Measurements from ENCODE around the gene DNASE1L1.
A peak's percentile ranks its signal among the peaks of the same experiment; 100 is the strongest.

DNASE1L1 gene

GRCh38 chrX:154372612-154373022 lies 36.4 kb downstream of the DNASE1L1 start (continued):
- TF ChIP-seq, protein P1, sequence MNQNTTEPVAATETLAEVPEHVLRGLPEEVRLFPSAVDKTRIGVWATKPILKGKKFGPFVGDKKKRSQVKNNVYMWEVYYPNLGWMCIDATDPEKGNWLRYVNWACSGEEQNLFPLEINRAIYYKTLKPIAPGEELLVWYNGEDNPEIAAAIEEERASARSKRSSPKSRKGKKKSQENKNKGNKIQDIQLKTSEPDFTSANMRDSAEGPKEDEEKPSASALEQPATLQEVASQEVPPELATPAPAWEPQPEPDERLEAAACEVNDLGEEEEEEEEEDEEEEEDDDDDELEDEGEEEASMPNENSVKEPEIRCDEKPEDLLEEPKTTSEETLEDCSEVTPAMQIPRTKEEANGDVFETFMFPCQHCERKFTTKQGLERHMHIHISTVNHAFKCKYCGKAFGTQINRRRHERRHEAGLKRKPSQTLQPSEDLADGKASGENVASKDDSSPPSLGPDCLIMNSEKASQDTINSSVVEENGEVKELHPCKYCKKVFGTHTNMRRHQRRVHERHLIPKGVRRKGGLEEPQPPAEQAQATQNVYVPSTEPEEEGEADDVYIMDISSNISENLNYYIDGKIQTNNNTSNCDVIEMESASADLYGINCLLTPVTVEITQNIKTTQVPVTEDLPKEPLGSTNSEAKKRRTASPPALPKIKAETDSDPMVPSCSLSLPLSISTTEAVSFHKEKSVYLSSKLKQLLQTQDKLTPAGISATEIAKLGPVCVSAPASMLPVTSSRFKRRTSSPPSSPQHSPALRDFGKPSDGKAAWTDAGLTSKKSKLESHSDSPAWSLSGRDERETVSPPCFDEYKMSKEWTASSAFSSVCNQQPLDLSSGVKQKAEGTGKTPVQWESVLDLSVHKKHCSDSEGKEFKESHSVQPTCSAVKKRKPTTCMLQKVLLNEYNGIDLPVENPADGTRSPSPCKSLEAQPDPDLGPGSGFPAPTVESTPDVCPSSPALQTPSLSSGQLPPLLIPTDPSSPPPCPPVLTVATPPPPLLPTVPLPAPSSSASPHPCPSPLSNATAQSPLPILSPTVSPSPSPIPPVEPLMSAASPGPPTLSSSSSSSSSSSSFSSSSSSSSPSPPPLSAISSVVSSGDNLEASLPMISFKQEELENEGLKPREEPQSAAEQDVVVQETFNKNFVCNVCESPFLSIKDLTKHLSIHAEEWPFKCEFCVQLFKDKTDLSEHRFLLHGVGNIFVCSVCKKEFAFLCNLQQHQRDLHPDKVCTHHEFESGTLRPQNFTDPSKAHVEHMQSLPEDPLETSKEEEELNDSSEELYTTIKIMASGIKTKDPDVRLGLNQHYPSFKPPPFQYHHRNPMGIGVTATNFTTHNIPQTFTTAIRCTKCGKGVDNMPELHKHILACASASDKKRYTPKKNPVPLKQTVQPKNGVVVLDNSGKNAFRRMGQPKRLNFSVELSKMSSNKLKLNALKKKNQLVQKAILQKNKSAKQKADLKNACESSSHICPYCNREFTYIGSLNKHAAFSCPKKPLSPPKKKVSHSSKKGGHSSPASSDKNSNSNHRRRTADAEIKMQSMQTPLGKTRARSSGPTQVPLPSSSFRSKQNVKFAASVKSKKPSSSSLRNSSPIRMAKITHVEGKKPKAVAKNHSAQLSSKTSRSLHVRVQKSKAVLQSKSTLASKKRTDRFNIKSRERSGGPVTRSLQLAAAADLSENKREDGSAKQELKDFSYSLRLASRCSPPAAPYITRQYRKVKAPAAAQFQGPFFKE (tag by site-specific recombination; IDR thresholded peaks at IDR 0.05; ENCODE audit: borderline replicate concordance), result no peak

GRCh38 chrX:154371789-154372300 lies 37.2 kb downstream of the DNASE1L1 start:
- CTCF ChIA-PET, result no interaction called here
- Histone ChIP-seq H3K4me1 (ENCODE audit: control insufficient read depth, insufficient read depth, low read length) (peaks cover 16% of the 10 kb centered on the region), H3K9me3 (ENCODE audit: control insufficient read depth, insufficient read depth, low read depth, low read length) (no peaks in the 10 kb centered on the region), H3K27ac (ENCODE audit: extremely low read depth, low read depth, low read length) (peak overlapping the region; percentile 62; the same call in 1 of the 2 replicates), H3K36me3 (ENCODE audit: control insufficient read depth in 2 of 2, insufficient read depth in 1 of 2, low read length in 2 of 2) (peaks cover 0 to 29% of the 10 kb centered on the region in 2 experiments; a peak in 1 of 3 replicates), H3K4me3 (ENCODE audit: low read depth, low read length) (peak overlapping the region; percentile 48)
- POLR2A ChIA-PET, result no interaction called here
- TF ChIP-seq, protein P2, sequence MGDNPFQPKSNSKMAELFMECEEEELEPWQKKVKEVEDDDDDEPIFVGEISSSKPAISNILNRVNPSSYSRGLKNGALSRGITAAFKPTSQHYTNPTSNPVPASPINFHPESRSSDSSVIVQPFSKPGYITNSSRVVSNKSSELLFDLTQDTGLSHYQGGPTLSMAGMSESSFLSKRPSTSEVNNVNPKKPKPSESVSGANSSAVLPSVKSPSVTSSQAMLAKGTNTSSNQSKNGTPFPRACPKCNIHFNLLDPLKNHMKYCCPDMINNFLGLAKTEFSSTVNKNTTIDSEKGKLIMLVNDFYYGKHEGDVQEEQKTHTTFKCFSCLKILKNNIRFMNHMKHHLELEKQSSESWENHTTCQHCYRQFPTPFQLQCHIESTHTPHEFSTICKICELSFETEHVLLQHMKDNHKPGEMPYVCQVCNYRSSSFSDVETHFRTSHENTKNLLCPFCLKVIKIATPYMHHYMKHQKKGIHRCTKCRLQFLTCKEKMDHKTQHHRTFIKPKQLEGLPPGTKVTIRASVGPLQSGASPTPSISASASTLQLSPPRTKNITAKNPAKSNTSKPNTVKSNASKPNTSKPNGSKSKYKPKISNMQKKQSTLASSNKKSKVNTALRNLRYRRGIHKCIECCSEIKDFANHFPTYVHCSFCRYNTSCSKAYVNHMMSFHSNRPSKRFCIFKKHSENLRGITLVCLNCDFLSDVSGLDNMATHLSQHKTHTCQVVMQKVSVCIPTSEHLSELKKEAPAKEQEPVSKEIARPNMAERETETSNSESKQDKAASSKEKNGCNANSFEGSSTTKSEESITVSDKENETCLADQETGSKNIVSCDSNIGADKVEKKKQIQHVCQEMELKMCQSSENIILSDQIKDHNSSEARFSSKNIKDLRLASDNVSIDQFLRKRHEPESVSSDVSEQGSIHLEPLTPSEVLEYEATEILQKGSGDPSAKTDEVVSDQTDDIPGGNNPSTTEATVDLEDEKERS (tag by site-specific recombination; IDR thresholded peaks at IDR 0.05), result no peak
- peak; percentile 89 for TF ChIP-seq ZNF335 (tag by site-specific recombination; conservative IDR thresholded peaks at IDR 0.05)
- no peak for TF ChIP-seq IKZF3 (tag by site-specific recombination; IDR thresholded peaks at IDR 0.05)
- no peak for TF ChIP-seq ZNF670 (tag by site-specific recombination; IDR thresholded peaks at IDR 0.05; ENCODE audit: low read depth)
- TF ChIP-seq ZFHX2 (tag by site-specific recombination; conservative IDR thresholded peaks at IDR 0.05), result peak; percentile 92
- TF ChIP-seq GLIS2 (tag by site-specific recombination; IDR thresholded peaks at IDR 0.05), result peak; percentile 63
- no peak for TF ChIP-seq YY2 (tag by site-specific recombination; IDR thresholded peaks at IDR 0.05)
- no peak for TF ChIP-seq ZNF112 (tag by site-specific recombination; IDR thresholded peaks at IDR 0.05)
- TF ChIP-seq ZNF140 (tag by site-specific recombination; IDR thresholded peaks at IDR 0.05), result no peak
- no peak for TF ChIP-seq ZNF48 (tag by site-specific recombination; IDR thresholded peaks at IDR 0.05)
- TF ChIP-seq ZNF175 (tag by site-specific recombination; IDR thresholded peaks at IDR 0.05), result no peak
- no peak for TF ChIP-seq ZNF530 (tag by site-specific recombination; IDR thresholded peaks at IDR 0.05; ENCODE audit: low read depth)
- TF ChIP-seq ZBTB17 (tag by site-specific recombination; IDR thresholded peaks at IDR 0.05), result no peak
- no peak for TF ChIP-seq ZNF211 (tag by site-specific recombination; IDR thresholded peaks at IDR 0.05; ENCODE audit: low read depth)
- TF ChIP-seq RBAK (tag by site-specific recombination; IDR thresholded peaks at IDR 0.05), result no peak
- peak; percentile 96 for TF ChIP-seq ZBTB20 (tag by site-specific recombination; IDR thresholded peaks at IDR 0.05)
- no peak for TF ChIP-seq KLF10 (tag by site-specific recombination; IDR thresholded peaks at IDR 0.05)
- TF ChIP-seq ZNF292 (tag by site-specific recombination; IDR thresholded peaks at IDR 0.05; ENCODE audit: borderline replicate concordance, low read depth), result no peak
- TF ChIP-seq ZNF549 (tag by site-specific recombination; IDR thresholded peaks at IDR 0.05), result no peak
- TF ChIP-seq ZSCAN23 (tag by site-specific recombination; IDR thresholded peaks at IDR 0.05), result no peak
- no peak for TF ChIP-seq ZNF776 (tag by site-specific recombination; IDR thresholded peaks at IDR 0.05; ENCODE audit: borderline replicate concordance)
- TF ChIP-seq EGR2 (tag by site-specific recombination; IDR thresholded peaks at IDR 0.05; ENCODE audit: low read depth), result peak; percentile 87
- TF ChIP-seq, protein P3, sequence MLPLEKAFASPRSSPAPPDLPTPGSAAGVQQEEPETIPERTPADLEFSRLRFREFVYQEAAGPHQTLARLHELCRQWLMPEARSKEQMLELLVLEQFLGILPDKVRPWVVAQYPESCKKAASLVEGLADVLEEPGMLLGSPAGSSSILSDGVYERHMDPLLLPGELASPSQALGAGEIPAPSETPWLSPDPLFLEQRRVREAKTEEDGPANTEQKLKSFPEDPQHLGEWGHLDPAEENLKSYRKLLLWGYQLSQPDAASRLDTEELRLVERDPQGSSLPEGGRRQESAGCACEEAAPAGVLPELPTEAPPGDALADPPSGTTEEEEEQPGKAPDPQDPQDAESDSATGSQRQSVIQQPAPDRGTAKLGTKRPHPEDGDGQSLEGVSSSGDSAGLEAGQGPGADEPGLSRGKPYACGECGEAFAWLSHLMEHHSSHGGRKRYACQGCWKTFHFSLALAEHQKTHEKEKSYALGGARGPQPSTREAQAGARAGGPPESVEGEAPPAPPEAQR (tag by site-specific recombination; IDR thresholded peaks at IDR 0.05), result no peak
- TF ChIP-seq SCRT2 (tag by site-specific recombination; IDR thresholded peaks at IDR 0.05), result no peak
- TF ChIP-seq, protein P4, sequence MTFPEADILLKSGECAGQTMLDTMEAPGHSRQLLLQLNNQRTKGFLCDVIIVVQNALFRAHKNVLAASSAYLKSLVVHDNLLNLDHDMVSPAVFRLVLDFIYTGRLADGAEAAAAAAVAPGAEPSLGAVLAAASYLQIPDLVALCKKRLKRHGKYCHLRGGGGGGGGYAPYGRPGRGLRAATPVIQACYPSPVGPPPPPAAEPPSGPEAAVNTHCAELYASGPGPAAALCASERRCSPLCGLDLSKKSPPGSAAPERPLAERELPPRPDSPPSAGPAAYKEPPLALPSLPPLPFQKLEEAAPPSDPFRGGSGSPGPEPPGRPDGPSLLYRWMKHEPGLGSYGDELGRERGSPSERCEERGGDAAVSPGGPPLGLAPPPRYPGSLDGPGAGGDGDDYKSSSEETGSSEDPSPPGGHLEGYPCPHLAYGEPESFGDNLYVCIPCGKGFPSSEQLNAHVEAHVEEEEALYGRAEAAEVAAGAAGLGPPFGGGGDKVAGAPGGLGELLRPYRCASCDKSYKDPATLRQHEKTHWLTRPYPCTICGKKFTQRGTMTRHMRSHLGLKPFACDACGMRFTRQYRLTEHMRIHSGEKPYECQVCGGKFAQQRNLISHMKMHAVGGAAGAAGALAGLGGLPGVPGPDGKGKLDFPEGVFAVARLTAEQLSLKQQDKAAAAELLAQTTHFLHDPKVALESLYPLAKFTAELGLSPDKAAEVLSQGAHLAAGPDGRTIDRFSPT (tag by site-specific recombination; IDR thresholded peaks at IDR 0.05), result peak; percentile 96

Measured in HEK293 (cell line).